ENCODE results near the gene LRRFIP1. TPM values are rescaled to one million over a fixed set of nuclear protein-coding genes. Genes with fewer than 3 reads are reported as not detected.

LRRFIP1 gene
- polyA plus RNA-seq, 1 of the 3 experiments (the other 2 are of a cell fraction): 47.3 TPM

DNA sequence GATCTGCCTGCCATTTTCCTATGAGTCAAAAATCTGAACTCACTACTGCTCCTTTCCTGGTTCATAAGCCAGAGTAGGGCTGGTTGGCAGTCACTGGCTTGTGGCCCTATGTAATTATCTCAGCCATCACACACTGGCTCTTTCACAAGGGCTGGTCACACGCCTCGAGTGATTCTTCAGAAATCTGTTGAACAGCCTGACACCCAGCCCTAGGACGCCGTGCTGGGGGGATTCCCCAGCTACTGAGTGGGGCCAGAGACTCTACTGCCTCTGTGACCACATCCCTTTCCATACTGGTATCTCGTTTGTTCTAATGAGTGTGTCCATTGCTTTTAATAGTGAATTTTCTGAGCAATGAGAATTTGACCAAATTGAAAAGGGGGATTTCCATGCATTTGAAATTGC lies 125.4 kb downstream of the LRRFIP1 start:
- no peak overlapping the region for H3K4me3 ChIP-seq (ENCODE audit: low read depth in 2 of 2, low read length in 1 of 2)
- H3K4me1 ChIP-seq (ENCODE audit: control insufficient read depth in 1 of 2, insufficient read depth in 2 of 2, low read depth in 1 of 2, low read length in 1 of 2): no peaks in the 10 kb centered on the region
- ChIA-PET CTCF (interaction anchor here (1.4 to 2.6 kb wide), 3 partner anchors 8 to 171 kb away, joined by 3 to 15 read pairs (median 5); no protein-coding TSS in a partner anchor), POLR2A (no interaction called here)
- H4K20me1 ChIP-seq (ENCODE audit: insufficient read depth): 0 out of 2 replicates have a peak, but pooled peaks cover 2% of the 10 kb centered on the region
- H3K36me3 ChIP-seq (replicated peaks in 1 of 2; ENCODE audit: control insufficient read depth in 1 of 2, insufficient read depth in 2 of 2, low read length in 1 of 2): peaks cover 80 to 86% of the 10 kb centered on the region in 2 experiments
- H3K9me3 ChIP-seq: no peaks in the 10 kb centered on the region
- H3K9me2 ChIP-seq: no peaks in the 10 kb centered on the region
- no peaks in the 10 kb centered on the region for H3F3A ChIP-seq (replicated peaks; ENCODE audit: insufficient read depth)
- H3K4me2 ChIP-seq: no peak overlapping the region
- H3K27me3 ChIP-seq (ENCODE audit: insufficient read depth): no peaks in the 10 kb centered on the region
- H2AFZ ChIP-seq (ENCODE audit: low read depth): no peak overlapping the region
- TF ChIP-seq SIN3A (IDR thresholded peaks at IDR 0.05; ENCODE audit: borderline replicate concordance, low read depth, low read length): no peak
- H3K27ac ChIP-seq (ENCODE audit: low read depth in 2 of 2, low read length in 1 of 2): no peak overlapping the region
- no peak for DNase-seq
- no peak overlapping the region for H3K9ac ChIP-seq
- peaks cover 31% of the 10 kb centered on the region for H3K79me2 ChIP-seq (ENCODE audit: insufficient read depth)
- 93% methylated on average over 5 of the region's 5 CpGs for WGBS (ENCODE audit: low lambda C conversion rate)

- no peak overlapping the region for H3K4me2 ChIP-seq
- no peaks in the 10 kb centered on the region for H3K9me3 ChIP-seq
- no peak overlapping the region for H3K9ac ChIP-seq
- H3K36me3 ChIP-seq (replicated peaks in 1 of 2; ENCODE audit: control insufficient read depth in 1 of 2, insufficient read depth in 2 of 2, low read length in 1 of 2): peaks cover 84 to 88% of the 10 kb centered on the region in 2 experiments
- H3K4me3 ChIP-seq (ENCODE audit: low read depth in 2 of 2, low read length in 1 of 2): no peak overlapping the region
- no peaks in the 10 kb centered on the region for H3K9me2 ChIP-seq
- POLR2A ChIA-PET: no interaction called here
- no peak overlapping the region for H2AFZ ChIP-seq (ENCODE audit: low read depth)
- H3K79me2 ChIP-seq (ENCODE audit: insufficient read depth): peaks cover 17% of the 10 kb centered on the region
- no peak for DNase-seq
- TF ChIP-seq JUND (IDR thresholded peaks at IDR 0.05): peak; percentile 43; the same call in 1 of the 2 replicates
- peak; percentile 42 for TF ChIP-seq FOSL2 (IDR thresholded peaks at IDR 0.05; ENCODE audit: borderline replicate concordance, low read depth)
- TF ChIP-seq PBX3 (IDR thresholded peaks at IDR 0.05): peak; percentile 43
- TF ChIP-seq RXRA (IDR thresholded peaks at IDR 0.05; ENCODE audit: borderline replicate concordance, low read depth): no peak
- no peak overlapping the region for H3K27ac ChIP-seq (ENCODE audit: low read depth in 2 of 2, low read length in 1 of 2)
- H3F3A ChIP-seq (replicated peaks; ENCODE audit: insufficient read depth): no peaks in the 10 kb centered on the region
- CTCF ChIA-PET: interaction anchor here (0.6 to 2.6 kb wide), 8 partner anchors 8 to 509 kb away, joined by 3 to 15 read pairs (median 3); no protein-coding TSS in a partner anchor
- no peaks in the 10 kb centered on the region for H3K27me3 ChIP-seq (ENCODE audit: insufficient read depth)
- WGBS (ENCODE audit: low lambda C conversion rate): 70% methylated on average over 3 of the region's 3 CpGs
- no peaks in the 10 kb centered on the region for H3K4me1 ChIP-seq (ENCODE audit: control insufficient read depth in 1 of 2, insufficient read depth in 2 of 2, low read depth in 1 of 2, low read length in 1 of 2)
- no peaks in the 10 kb centered on the region for H4K20me1 ChIP-seq (ENCODE audit: insufficient read depth)
Measured at GRCh38 chr2:237754182-237754581, 126.8 kb downstream of the LRRFIP1 start.

- Histone ChIP-seq H3F3A (replicated peaks; ENCODE audit: insufficient read depth) (peaks cover 5% of the 10 kb centered on the region), H3K36me3 (replicated peaks in 1 of 2; ENCODE audit: control insufficient read depth in 1 of 2, insufficient read depth in 2 of 2, low read length in 1 of 2) (peaks cover 84 to 92% of the 10 kb centered on the region in 2 experiments), H3K9ac (no peak overlapping the region), H3K79me2 (ENCODE audit: insufficient read depth) (peaks cover 20% of the 10 kb centered on the region), H3K27me3 (ENCODE audit: insufficient read depth) (no peaks in the 10 kb centered on the region), H3K27ac (ENCODE audit: low read depth in 2 of 2, low read length in 1 of 2) (no peak overlapping the region; a peak in 1 of 4 replicates), H3K4me3 (ENCODE audit: low read depth in 2 of 2, low read length in 1 of 2) (no peak overlapping the region), H3K9me2 (no peaks in the 10 kb centered on the region), H2AFZ (ENCODE audit: low read depth) (no peak overlapping the region), H4K20me1 (ENCODE audit: insufficient read depth) (no peaks in the 10 kb centered on the region), H3K4me2 (no peak overlapping the region), H3K4me1 (ENCODE audit: control insufficient read depth in 1 of 2, insufficient read depth in 2 of 2, low read depth in 1 of 2, low read length in 1 of 2) (no peaks in the 10 kb centered on the region), H3K9me3 (no peaks in the 10 kb centered on the region)
- CTCF ChIA-PET: interaction anchor here (0.6 to 2.6 kb wide), 9 partner anchors 8 to 508 kb away, joined by 3 to 15 read pairs (median 3); no protein-coding TSS in a partner anchor
- POLR2A ChIA-PET: no interaction called here
- no peak for DNase-seq
- 93% methylated on average over 12 of the region's 12 CpGs for WGBS (ENCODE audit: low lambda C conversion rate)
- no peak for TF ChIP-seq CHD2 (IDR thresholded peaks at IDR 0.05; ENCODE audit: low read length, partially characterized antibody)
- TF ChIP-seq NRF1 (IDR thresholded peaks at IDR 0.05; ENCODE audit: low read depth, low read length): no peak
- no peak for TF ChIP-seq GATA2 (CRISPR knock-in tag; IDR thresholded peaks at IDR 0.05)
- no peak for TF ChIP-seq MEF2A (IDR thresholded peaks at IDR 0.05; ENCODE audit: borderline replicate concordance, low read depth)
- TF ChIP-seq, protein P1, sequence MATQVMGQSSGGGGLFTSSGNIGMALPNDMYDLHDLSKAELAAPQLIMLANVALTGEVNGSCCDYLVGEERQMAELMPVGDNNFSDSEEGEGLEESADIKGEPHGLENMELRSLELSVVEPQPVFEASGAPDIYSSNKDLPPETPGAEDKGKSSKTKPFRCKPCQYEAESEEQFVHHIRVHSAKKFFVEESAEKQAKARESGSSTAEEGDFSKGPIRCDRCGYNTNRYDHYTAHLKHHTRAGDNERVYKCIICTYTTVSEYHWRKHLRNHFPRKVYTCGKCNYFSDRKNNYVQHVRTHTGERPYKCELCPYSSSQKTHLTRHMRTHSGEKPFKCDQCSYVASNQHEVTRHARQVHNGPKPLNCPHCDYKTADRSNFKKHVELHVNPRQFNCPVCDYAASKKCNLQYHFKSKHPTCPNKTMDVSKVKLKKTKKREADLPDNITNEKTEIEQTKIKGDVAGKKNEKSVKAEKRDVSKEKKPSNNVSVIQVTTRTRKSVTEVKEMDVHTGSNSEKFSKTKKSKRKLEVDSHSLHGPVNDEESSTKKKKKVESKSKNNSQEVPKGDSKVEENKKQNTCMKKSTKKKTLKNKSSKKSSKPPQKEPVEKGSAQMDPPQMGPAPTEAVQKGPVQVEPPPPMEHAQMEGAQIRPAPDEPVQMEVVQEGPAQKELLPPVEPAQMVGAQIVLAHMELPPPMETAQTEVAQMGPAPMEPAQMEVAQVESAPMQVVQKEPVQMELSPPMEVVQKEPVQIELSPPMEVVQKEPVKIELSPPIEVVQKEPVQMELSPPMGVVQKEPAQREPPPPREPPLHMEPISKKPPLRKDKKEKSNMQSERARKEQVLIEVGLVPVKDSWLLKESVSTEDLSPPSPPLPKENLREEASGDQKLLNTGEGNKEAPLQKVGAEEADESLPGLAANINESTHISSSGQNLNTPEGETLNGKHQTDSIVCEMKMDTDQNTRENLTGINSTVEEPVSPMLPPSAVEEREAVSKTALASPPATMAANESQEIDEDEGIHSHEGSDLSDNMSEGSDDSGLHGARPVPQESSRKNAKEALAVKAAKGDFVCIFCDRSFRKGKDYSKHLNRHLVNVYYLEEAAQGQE (IDR thresholded peaks at IDR 0.05; ENCODE audit: low read depth, low read length): no peak
- TF ChIP-seq FOXM1 (IDR thresholded peaks at IDR 0.05; ENCODE audit: low read depth): no peak
- no peak for TF ChIP-seq ZBTB33 (IDR thresholded peaks at IDR 0.05; ENCODE audit: borderline replicate concordance, low read depth)
- TF ChIP-seq FOXJ3 (CRISPR knock-in tag; IDR thresholded peaks at IDR 0.05): no peak
Measured at GRCh38 chr2:237754626-237755248, 127.3 kb downstream of the LRRFIP1 start.

Measured in SK-N-SH (cell line).